Stimulated activated CD4-positive, alpha-beta T cell treated with anti-CD3 and anti-CD28 coated beads, Interleukin-1b, Interleukin-23, amount 100 ng/mL, for 48 hours (primary cell): Measurements from ENCODE around the gene NRXN3.
"Not testable (repeated sequence)": the region's sequence is repeated elsewhere in the genome, so short reads cannot be mapped to it uniquely, and the experiment has no call there.

Experiments used
- DNase-seq: peaks from one replicate; pipeline ENCODE4 v3.0.0-alpha.2; 2020

NRXN3 gene

DNA sequence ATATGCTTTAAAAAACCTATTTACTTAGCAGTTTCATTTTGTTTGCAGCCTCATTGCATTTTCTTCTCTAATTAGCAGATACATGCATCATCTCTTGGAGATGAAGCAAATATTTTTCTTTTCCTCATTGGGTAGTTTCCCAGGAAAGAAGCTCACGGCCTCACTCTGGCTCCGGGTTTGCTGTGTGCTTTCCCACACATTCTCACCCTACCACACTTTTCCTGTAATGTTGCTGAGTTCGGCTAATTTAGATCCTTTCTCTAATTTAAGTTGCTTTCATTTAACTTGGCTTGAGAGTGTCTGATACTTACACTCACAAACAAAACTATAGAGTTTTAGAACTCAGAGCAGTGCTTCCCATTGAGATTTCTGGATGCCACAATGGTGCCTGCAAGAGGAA is 928.2 kb downstream of the NRXN3 start:
- no peak for DNase-seq

DNA sequence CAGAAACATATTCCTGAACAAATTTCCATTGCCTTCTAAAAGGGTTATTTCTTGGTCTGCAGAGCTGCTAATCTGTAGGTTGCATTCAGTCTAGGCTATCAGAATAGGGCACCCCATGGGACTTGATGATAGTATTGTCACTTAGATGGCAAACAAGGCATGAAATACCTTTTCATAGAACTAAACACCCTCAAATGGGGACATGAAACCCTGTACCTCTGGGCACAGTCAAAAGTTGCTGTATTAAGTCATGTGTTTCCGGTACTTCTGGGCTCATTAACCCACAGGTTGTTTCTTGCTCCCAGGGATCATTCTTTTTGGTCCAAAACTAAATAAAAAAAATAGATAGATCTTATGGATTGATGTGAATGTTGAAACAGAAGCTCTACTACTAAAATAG is 930.4 kb downstream of the NRXN3 start:
- no peak for DNase-seq

DNA sequence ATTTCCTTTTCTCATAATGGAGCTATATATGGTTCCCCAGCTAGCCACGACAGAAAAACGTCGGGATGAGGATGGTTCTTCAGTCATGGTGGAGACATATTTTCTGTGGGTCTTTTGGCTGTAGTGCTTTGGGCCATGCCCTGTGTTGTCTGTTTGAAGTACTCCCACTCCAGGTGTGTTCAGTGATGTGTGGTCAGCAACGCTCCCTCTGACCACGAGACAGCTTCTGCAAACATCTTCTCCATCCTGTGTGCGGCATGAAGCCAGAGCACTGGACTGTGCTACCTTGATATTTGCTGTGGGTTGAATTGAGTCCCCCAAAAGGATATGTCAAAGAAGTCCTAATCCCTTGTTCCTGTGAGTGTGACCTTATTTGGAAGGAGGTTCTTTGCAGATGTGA is 931.2 kb downstream of the NRXN3 start:
- DNase-seq, result no peak

DNA sequence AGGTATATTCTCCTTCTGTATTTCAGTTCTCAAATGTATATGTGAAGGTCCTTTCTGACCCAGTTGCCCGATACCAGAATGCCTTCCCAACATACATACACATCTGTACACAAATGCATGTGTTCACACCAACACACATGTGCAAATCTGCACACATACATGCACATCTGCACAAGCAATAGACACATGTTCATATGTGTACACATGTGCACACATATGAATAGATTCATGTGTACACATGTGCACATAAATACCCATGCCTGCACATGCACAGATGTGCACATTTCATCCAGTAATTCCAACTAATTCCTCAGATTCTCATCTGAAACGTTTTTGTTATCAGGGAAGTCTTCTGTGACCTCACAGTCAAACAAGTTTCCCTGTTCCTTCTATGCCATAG is 933.6 kb downstream of the NRXN3 start:
- no peak for DNase-seq

DNA sequence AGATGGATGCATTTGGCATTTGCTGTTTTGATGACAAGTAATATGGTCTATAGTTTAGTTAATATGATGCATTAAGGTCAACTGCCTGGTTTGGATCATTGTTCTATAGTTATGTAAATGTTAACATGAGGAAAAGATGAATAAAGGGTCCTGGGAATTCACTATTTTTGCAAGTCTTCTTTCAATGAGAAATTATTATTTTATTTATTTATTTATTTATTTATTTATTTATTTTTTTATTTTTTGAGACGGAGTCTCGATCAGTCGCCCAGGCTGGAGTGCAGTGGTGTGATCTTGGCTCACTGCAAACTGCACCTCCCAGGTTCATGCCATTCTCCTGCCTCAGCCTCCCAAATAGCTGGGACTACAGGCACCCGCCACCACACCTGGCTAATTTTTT is 940.4 kb downstream of the NRXN3 start:
- DNase-seq, result not testable (repeated sequence)

DNA sequence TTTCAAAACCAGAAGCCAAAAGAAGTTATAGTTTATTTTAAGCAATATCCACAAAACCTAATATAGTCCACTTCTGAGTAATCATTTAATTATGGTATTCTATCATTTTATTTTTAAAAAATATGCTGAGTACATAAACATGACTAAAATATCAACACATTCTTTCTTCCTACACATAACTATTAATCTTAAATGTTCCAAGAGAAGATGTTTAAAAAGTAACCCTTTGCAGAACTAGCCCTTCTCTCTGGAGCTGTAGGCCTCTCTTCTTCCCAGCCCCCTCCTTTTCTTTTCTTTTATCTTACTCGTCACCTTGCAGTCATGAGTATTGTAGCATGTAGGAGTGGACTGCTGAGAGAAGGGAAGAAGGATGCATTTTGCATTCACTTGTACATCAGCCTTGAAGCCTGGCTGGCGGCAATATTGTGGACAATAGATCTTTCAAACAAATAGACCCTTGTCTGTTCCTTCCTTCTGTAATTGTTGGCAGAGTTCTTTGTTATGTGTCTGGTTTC is 941.9 kb downstream of the NRXN3 start:
- DNase-seq, result no peak

DNA sequence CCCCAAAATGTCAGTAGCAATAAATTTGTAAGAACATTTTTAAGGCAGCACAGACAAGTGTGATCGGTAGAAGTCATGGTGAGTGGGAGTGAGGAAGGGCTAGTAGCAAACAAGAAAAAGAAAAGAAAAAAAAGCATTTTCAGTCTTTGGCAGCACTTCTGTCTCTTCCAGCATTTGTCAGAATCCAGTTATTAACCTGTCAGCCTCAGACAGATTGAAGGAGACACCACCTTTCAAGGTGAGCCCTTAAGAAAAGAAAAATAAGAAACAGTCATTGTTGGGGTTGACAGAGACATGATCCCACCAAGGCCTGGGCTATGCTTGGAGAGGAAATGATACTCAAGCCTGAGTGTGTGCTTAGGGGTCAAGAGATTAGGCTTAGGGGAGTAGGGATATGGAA is 947.4 kb downstream of the NRXN3 start:
- DNase-seq, result no peak

DNA sequence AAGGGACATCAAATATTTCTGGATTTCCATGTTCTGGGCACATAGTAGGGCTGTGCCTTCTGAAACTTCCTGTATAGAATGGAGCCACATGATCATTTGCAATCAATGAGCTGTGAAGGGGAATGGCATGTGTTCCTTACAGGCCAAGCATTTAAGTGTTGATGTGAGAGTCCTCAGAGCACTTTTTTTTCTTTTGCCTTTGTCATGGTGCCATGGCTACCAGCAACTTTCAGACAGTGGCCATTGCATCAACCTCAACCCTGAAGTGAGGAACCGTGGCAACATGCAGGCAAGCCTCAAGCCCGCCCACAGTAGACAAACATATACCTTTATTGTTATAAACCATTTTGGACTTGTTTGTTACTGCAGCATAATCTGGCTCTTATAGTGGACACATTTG is 948.1 kb downstream of the NRXN3 start:
- DNase-seq, result no peak

DNA sequence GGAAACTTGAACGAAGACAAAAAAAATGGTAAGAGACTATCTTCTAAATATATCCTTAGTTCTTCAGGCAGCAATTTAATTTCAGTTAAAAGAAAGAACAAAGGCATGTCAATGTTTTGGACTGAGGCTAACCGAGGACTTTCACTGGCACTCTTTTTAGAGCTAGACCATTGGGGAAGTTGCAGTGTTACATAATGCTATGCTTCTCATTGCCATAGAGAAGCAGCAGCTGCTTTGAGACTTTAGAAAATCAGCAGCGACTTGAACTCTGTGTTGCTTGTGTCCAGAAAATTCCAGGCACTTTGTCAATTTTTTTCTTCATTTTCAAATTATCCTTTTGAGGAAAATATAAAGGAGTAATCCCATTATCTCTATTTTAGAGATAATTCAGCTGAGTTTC is 964.2 kb downstream of the NRXN3 start:
- DNase-seq, result no peak

DNA sequence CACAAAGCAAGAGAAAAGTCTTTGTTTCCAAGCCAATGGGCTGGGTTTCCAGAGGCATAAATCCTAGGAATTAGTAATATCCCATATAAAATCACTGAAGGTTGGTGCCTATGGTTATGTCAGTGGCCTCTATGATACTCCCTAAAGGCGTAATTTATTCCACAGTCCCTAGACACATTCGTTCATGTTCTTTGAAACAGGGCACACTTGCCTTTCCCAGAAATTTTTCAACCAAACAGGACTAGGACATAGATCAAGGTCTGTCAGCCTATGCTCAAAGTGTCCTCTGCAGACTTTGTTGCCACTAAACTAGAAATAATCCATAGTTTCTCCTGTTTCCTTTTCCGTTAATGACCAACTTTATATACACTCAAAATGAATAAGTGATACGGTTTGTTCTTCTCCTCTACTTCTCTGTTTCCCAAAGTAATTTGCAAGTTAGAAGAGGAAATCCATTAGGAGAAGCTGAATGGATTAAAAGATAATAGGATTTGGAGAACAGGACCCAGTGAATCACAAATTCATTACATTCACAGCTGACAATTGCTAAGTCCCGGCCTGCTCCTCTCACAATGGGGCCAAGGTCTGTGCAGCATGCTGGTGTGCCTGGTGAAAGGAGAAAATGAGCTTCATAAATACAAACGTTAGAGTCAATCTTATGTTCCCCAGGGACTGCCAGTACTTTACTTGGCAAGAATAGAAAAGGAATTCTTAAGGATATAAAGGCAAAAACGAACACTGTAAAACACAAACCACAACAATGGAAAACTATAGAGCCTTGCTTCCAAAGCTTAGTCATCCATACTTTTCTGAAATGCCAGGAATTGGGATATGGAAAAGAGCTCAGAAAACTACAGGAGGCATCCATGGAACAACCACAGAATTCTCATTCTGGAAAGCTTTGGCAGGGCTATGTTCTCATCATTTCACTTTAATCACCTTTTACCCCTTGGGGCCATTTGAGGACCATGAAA is 966.2 kb downstream of the NRXN3 start:
- DNase-seq, result no peak

DNA sequence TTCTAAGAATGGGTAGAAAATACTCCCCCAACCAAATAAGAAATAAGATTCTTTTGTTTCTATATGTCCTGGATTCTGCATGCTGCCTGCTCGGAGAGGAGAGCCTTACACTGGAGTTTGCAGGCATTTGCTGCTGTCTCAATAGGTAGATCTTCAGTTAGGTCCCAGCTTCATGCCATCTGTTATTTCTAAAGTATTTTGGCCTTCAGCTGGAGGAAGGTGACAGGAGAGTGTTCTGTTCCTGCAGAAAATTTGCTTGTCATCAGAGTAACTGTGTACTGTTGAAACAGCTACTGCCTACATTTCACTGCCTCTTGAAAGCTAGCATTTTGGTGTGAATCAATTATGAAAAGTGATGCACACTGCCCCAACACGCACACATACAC is 966.9 kb downstream of the NRXN3 start:
- DNase-seq, result no peak

DNA sequence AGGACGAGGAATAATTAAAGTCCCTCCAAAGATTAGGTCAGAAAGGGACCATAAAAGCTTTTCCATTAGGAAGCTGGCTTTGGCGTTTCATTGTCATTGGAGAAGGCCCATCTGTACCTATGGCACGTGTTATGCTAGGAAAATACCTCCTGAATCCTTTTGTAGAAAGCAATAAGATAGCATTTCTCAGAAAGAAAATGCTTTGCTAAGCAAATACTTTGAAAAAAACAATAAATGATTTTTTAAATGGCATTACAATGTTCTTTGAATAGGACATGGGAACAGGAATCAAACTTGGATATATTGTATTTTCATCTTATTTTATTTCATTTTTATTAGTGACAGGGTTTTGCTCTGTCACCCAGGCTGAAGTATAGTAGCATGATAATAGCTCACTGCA is 967.7 kb downstream of the NRXN3 start:
- no peak for DNase-seq

DNA sequence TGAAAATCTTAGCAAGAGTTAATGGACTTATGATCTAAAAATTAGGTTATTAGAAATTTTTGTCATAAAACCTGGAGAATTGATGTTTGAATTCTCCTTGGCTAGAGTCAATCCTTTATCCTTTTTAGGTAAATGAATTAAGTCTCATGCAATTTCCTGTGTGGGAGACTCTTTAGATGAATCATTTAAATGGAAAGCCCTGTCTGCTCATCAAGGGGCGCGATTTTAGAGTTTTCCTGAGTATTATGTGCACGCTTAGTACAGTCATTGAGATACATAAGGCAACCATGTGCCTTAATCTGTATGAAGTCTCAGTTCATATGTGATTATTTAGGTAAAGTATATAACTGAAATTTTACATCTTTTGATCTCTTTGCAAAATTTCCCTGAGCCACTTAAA is 974.7 kb downstream of the NRXN3 start:
- no peak for DNase-seq

DNA sequence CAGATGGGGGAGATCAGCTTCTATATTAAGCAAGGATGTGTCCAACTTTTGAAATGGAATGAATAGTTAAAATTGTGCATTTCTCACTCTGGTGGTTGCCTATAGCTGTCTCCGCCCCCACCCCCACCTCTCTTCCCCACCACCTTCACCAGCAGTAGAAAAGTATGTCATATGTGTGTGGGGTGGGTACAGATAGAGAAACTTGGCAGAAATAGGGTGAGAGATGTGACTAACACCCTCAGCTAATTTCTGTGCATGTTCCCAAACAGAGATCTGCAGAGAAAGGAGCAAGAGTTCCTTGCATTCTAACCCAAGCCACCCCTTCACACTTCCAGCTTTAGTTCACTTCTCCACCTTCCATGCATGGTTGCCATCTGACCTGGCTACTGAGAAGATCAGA is 980.1 kb downstream of the NRXN3 start:
- DNase-seq, result no peak

DNA sequence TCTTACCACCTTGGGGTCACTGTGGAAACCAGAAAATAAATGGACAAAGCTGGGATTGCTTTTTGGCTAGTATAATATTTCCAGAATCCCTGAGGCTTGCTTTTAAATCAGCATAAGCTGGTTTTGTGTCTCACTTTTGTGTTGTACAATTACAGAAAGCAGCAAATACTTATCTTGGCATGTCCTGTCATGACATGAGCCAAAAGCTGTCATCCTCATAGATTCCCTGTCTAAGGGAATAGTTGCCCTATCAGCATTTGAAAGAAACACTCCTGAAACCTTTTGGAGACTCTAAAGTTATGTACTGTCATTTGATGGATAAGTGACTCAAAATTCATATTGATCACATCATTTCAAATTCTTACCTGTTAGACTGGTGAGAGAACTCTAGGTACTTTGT is 987.2 kb downstream of the NRXN3 start:
- DNase-seq, result no peak

DNA sequence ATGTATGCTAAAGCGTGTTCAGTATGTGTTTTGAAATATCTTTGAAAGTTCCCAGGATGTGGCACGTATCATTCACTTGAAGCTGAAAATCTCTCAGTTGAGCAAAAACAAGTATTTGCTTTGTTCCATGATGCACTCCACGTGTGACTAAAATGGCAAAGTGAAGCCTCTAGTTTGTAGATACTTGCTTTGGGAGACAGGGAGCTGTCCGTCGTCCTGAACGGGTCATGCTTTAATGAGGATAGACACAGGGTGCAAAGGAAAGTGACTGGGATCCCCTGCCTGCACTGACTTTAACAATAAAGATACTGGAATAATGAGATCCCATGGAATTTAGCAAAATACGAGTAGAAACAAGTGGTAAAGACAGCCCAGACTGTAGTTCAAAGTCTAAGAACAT is 991.4 kb downstream of the NRXN3 start:
- no peak for DNase-seq

DNA sequence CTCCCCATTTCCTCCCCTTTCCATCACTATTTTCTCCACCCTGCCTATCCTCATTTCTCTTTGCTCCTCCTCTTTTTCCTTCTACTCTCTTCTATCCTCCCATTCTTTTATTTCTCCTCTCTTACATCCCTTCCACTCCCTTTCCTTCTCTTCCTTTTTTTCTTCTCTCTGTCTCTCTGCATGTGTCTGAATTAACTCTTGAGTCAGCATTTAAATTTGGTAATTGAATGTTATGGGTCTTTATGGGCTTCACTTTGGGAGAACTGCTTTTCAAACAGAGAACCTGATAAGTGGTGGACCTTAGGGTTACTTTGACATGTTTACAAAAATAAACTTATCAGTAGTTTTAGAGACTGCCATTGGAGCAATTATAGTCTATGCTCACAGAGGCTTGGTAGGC is 992.7 kb downstream of the NRXN3 start:
- DNase-seq, result no peak

DNA sequence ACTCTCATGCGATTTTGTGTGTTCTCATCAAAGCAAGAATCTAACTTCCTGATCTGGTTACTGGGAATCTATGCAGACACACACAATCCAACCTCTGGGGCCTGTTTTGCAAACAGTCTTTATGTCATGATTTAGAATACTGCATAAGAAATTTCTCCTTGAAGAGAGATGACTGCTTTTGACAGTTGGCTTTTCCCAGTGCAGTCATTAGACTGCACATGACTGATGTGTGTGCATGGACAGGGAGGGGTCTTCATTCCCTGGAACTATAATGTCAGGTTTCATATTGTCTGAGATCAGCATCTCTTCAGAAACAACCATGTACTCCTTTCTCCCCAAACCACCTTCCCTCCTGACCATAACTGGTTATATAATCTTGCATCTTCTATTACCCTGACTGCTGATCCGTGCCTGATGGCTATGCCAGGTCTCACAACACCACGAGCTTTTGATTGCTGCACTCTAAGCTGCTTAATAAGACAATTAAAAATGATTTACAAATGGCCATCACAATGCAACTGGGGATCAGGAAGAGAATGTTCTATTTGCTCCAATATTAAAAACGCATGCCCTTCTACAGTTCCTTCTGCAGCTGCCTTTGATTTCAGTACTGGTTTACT is 995.4 kb downstream of the NRXN3 start:
- no peak for DNase-seq

DNA sequence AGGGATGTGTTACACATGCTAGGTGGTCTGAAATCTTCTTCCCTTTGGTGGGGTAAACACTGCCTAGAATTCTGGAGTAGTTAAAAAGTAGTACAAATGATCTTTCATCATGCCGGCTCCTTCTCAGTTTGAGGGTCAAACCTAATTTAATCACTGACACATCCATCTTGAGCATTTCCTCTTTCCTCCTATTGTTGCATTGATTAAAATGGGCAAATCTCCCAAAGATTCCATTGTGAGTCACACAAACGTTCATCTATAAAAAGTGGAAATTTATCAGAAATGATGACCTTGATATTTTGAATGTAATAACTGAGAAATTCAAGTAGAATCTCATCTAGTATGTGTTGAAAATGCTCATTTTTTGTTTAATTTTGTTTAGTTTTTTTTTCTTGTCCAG is 996.0 kb downstream of the NRXN3 start:
- no peak for DNase-seq

DNA sequence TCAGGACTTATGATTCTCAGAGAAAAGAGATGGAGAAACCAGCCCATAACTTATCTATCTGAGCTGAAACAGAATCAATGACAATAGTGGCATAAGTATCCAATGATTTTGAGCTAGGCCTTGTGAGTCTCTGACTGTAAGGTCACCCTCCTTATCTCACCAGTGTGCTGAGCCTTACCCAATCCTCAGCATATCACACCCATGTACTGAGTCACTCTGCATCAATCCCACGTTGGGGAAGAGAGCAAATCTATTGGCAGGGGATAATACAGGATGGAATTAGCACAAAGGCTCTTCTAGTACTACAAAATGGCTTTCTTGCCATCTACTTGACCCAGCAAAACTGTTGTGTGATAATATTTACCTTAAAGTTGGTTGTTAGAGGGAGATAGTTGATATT is 997.8 kb downstream of the NRXN3 start:
- DNase-seq, result no peak

DNA sequence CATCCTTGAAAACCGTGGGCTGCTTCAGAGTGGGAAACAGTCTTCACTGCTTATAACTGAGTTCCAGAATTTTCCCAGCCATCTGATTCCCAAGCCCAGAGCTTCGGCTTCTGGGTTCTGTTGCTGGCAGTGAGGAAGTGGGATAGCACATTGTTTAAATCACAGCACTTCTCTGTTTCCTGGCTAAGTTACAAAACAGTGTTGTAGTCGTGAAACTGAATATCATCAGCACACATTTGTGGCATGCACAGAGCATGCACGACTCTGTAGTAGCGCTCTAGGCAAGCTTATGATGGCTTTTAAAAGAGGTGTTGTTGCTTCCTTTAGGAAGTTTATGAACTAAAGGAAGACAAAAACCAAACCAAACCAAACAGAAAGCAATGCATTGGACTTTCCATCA is 1005.5 kb downstream of the NRXN3 start:
- DNase-seq, result no peak

DNA sequence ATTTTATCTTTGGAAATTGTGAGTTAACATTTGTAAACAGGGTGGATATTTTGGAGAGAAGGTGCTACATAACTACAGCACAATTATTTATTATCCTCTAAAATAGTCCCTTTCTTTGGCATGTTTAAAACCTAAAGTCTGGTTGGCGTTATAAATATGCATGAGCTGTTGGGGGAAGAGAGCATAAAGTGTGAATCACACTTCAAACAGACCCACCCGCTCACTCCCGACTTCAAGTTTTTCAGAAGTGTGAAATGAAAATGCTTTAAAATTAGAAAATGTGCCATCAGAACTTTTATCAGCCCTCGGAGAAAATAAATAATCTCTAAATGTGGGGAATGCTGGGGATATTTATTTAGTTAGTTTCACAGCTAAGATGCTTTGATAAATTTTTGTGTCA is 1006.9 kb downstream of the NRXN3 start:
- no peak for DNase-seq

DNA sequence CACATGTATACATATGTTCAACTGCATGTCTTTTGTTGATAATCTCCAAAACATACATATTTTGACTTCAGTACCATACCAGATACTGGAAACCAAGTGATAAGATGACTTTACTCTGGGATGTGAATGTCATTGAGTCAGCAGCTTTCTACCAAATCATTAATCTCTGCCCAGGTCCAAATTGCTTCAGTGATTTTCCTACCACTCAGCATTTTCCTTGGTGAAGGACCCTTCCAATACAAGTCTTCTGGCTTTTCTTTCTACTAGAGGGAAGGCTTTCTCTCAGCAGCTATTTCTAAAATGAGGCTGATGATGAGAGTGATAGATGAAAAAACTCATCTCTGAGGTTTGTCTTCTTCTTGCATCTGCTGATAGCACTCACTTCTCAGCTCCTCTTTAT is 1008.5 kb downstream of the NRXN3 start:
- DNase-seq, result no peak

DNA sequence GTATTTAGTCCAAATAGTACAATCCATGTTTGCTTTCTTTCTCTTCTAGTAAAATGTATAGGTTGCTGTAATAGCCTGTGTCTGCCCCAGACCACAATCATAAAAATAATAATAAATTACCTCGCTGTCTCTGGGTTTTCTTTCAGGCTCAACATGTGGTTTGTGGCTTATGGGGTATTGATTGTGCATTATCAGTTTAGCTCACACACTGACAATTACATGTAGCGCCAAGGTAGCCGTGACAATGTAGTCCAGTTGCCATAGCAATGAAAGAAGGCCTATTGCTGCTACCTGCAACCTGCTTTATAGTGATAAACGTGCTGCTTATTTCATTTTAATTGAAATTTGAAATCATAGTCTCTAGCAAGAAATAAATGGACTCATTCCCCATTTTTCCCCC is 1009.8 kb downstream of the NRXN3 start:
- DNase-seq, result no peak

DNA sequence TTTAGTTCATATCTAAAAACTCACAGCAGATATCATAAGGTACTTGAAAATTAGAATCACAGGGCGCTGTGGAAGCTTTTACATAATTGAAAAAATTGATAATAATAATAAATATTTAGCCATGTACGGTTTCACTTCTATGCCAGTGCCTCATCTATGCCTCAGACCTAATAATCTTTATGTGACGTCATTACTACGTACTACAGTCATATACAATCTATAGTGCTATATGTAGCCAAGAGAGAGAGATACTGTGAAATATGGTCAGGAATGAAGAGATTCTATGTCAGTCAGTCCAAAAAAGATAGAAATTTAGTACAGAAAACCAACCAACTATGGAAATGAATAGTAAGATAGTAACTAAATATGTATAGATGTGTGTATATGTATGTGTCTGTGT is 1010.5 kb downstream of the NRXN3 start:
- DNase-seq, result no peak
